Measurements from ENCODE around the gene SSTR4.
"Not testable (repeated sequence)": the region's sequence is repeated elsewhere in the genome, so short reads cannot be mapped to it uniquely, and the experiment has no call there.

SSTR4 gene

DNA sequence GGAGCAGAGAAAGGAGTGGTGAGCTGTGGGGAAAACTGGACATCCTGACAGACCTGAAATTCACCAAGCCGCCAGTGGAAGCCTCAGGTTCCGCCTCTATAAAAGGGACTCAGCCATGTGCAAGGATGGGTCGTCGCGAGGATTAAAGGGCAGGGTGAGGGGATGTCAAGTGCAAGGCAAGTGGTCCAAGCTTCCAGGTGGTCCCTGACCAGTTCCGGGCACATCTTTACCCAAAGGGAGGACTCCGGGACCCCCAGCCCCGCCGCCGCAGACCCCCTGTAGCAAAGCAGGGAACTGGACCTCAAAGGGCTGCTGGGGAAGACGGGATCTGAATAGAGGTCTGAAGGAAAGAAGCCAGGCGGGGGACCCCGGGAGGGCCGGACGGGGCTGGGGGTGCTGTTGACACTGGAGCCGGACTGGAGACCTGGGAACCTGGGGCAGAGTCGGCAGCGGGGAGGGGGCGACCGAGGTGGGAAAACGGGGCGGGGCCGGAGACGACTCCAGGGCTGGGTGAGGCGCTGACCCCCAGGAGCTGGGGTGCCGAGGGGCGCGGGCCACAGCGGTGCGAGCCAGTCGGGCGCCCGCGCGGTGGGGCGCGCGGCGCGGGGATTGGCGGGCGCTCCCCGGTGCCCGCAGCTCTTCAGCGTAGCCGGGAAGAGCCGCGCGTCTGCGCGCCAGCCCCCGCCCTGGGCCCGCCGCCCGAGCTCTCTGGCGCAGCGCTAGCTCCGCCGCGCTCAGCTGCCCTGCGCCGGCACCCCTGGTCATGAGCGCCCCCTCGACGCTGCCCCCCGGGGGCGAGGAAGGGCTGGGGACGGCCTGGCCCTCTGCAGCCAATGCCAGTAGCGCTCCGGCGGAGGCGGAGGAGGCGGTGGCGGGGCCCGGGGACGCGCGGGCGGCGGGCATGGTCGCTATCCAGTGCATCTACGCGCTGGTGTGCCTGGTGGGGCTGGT, at the start of gene SSTR4:
TSS of gene SSTR4 (plus strand) at position 592 of the 951 bp plus-strand sequence. CDS start at position 764, 172 bp downstream.
- FAIRE-seq: no peak

- no peak for FAIRE-seq
Observed at GRCh38 chr20:22986601-22987000, 48.5 kb upstream of the SSTR4 start.

GRCh38 chr20:22991424-22991823, 43.7 kb upstream of the SSTR4 start:
- not testable (repeated sequence) for FAIRE-seq

DNA sequence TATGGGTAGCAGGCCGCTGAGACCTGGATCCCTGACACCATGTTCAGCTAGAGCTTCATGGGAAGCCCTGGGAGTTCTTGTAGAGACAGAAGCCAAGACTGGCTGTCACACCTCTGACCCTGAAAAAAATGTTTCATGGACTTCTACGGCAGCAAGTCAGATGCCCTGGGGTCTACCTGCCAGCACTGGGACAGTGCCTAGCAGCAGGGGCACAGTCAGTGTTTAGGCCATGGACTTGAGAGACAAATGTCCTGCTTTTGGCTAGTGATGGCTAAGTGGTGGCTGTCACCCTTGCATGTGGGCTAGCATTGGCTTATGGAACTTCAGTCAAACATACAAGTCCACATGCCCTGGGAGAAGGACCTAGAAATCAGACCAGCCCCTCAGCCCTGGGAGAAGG, 41.3 kb upstream of the SSTR4 start:
- no peak for FAIRE-seq

DNA sequence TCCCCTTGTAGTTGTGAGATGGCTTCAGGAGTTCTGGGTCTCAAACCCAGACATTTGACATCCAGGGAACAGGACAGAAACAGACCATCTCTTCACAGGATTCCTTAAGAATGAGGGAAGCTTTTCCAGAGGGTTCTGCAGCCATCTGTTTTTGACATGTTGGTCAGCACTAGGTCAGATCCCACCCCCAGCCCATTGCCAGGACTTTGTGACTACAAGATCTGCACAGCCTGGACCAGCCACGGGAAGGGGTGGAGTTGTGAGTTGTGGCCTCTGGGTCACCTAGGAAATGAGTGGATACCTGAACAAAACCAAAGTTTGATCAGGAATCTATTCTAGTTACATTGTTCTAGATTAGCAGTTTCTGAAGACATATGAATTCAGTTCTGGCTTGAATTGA, 39.2 kb upstream of the SSTR4 start:
- FAIRE-seq: no peak

DNA sequence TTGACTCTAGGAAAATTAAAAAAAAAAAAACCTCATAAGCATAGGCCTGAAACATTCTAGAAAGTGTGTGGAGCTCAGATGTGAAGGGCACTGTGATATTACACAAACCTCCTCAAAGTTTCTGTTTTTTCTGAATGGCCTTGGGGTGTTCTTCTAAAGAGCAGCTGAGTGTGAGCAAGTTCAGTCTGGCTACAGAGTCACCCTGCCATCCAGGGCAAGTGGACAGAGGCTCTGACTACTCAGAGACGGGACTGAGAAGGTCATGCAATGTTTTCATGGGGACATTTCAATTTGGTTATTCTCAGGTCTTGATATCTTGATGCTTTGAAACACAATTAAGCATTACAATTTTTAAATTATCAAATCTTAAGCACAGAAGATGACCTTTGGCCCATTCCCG, 36.6 kb upstream of the SSTR4 start:
- FAIRE-seq: no peak

DNA sequence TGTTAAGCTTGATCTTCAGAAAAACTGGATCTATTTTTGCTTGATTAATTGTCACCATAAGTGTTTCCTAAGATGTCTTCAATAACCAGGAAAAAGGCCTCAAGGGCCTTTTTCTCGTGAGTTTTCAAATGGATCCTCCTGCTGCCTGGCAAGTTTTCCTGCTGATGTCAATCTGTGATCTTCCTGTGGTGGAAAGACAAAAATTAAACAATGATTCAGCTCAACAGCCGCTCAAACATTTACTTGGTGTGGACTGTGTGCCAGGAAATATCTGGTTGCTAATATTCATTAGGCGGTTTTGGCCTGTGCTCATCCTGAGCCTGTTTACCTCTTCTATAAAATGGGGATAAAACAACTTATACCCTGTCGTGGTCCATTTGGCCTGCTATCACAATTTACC, 35.4 kb upstream of the SSTR4 start:
- FAIRE-seq: no peak

DNA sequence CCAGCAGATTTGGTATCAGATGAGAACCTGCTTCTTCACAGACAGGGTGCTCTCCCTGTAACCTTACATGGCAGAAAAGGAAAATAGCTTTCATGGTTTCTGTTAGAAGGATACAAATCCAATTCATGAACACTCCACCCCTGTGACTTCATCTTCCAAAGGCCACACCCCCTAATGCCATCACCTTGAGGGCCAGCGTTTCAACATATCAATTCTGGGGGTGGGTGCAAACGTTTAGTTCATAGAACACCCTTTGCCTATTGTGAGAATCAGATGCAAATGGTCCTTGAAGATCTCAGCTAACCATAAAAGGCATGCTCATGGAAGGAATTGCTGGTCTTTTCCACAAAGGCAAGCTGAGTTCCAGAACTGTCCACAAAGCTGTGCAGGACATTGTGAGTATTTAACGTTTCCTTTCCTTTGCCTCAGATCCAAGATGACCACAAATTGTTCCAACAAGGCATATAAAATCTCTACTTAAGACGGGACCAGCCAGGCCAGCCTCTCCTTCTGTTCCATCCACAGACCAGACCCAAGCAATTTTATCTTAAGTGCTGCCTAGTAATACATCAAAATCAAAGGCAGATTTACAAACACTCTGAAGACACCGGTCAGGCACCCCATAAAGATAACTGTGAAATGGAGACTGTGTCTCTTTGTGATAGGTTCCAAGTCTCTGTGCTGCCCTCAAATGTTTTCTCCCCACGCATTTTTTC, 34.7 kb upstream of the SSTR4 start:
- no peak for FAIRE-seq

GRCh38 chr20:23002276-23002675, 32.8 kb upstream of the SSTR4 start:
- FAIRE-seq: no peak

DNA sequence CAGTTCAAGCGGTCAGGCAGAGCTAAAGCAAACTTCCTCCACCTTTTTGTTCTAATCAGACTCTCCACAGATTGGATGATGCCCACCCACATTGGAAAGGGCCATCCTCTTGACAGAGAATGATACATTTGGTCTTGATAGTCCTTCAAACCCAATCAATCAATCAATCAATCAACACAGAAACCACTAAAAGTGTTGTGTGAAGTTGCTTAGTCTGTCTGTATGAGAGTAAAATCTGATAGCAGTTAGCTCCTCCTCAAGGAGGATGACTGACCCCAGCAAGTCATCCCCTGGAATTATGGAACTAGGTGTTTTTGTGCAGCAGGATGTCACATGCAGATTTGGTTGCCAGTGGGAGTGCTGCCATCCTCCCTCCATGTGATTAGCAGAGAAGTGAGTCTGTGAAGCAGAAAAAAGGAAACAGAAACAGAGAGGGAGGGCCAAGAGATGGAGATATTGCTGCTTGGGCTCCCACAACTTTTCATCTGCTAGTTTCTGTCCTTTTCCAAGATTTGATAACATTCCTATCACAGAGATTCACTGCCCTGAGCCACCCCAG, 32.0 kb upstream of the SSTR4 start:
- FAIRE-seq: no peak

DNA sequence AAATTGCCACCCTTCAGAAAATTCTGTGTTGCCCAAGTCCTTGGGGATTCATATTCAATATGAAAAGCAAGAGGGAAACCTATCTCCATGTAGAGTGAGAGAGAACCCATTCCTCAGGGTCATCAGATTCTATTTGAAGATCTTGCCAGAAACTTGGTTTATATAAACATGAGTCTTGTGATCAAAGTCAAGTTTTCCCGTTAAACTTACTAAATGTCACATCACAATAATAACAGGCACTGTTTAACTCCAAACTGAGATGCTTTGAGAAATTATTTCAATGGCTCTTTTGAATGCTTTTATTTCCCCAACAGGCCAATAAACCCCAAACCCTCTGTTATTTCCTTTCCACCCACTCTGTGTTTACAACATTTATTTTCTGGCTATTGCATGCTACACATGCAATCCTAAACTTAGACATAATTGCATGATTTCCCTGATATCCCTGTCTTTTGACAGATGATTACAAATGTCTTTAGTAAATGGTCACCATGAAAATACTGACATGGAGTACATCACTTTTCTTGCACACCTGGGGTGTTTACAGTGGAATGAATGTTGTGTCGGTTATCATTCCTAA, 31.1 kb upstream of the SSTR4 start:
- no peak for FAIRE-seq

GRCh38 chr20:23005776-23006175, 29.3 kb upstream of the SSTR4 start:
- FAIRE-seq: no peak

- FAIRE-seq: no peak
Observed at GRCh38 chr20:23007462-23007861, 27.6 kb upstream of the SSTR4 start.

GRCh38 chr20:23007886-23008655, 27.0 kb upstream of the SSTR4 start:
- FAIRE-seq: no peak

GRCh38 chr20:23008667-23009066, 26.4 kb upstream of the SSTR4 start:
- no peak for FAIRE-seq

GRCh38 chr20:23009636-23010035, 25.5 kb upstream of the SSTR4 start:
- FAIRE-seq: no peak

DNA sequence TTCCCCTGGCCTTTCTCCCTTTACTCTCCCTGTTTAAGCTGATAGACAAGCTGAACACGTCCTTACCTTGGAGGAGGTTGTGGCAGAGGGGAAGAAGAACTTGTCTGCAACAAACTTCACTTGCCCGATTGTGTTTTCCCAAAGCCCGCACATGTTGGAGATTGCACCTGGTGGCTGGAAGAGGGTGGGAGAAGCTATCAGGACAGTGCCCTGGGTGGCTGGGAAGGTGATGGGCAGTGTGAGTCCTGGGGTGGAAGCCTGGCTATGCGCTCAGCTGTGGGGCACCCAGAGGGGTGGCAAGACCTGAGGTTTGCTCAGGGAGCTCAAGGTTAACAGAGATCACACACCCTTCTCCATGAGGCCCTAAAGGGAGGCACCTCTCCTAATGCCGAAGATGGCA, 25.0 kb upstream of the SSTR4 start:
- no peak for FAIRE-seq

GRCh38 chr20:23011008-23011721, 23.9 kb upstream of the SSTR4 start:
- FAIRE-seq: no peak

GRCh38 chr20:23013429-23013828, 21.7 kb upstream of the SSTR4 start:
- no peak for FAIRE-seq

- no peak for FAIRE-seq
Observed at GRCh38 chr20:23017516-23017915, 17.6 kb upstream of the SSTR4 start.

- FAIRE-seq: no peak
Observed at GRCh38 chr20:23018432-23018831, 16.7 kb upstream of the SSTR4 start.

DNA sequence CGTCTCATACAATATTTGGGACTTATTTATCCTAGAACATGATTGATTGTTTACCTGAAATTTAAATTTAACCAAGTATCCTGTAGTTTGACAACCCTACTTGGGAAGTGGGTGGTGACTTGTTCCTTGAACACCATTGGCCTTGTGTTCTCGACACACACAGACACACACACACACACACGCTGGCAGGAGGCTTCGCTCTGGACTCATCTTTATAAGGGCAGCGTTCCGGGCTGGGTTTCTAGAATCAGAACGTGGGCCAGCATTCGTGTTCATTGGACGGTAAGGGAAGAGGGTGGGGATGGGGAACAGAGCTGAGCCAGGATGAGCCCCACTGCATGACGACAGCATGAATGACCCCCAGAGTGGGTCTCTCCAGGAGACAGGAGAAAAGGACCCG, 16.2 kb upstream of the SSTR4 start:
- no peak for FAIRE-seq

Measured in TTC549 (cell line).